HEK293 (cell line): ENCODE results near the gene CDC42EP1.

ENCODE experiments used
- CTCF ChIA-PET: fragments of 350-600 bp; formaldehyde crosslinking; extraction: SDS; loops from one replicate; lab custom pipeline; 2021; ENCODE audit warnings: antibody characterized with exemption; lab: Yijun Ruan, JAX
- POLR2A ChIA-PET: fragments of 300-600 bp; formaldehyde crosslinking; extraction: SDS; loops from one replicate; lab custom pipeline; 2020; ENCODE audit warnings: antibody characterized with exemption, inconsistent platforms; lab: Yijun Ruan, JAX
- H3K27ac ChIP-seq: fragments of 200-500 bp; sonication (Bioruptor generic); 2 replicates; pipeline ENCODE4 v1.5.1; 2014; ENCODE audit warnings: low read depth, low read length, control low read depth, inconsistent platforms; ENCODE audit errors: extremely low read depth
- H3K36me3 ChIP-seq, 2 experiments: fragments of 200-500 bp in 1 of 2; sonication (Bioruptor generic) in 1 of 2; 1 replicate in 1 of 2; 2 replicates in 1 of 2; pipeline ENCODE4 v1.5.1; 2014 to 2017; ENCODE audit warnings: inconsistent platforms in 2 of 2, low read length in 2 of 2; ENCODE audit not compliant: control insufficient read depth in 2 of 2, insufficient read depth in 1 of 2
- H3K4me1 ChIP-seq: fragments of 200-500 bp; sonication (Bioruptor generic); 2 replicates; pipeline ENCODE4 v1.5.1; 2014; ENCODE audit warnings: mild to moderate bottlenecking, low read length, inconsistent platforms; ENCODE audit not compliant: control insufficient read depth, insufficient read depth
- H3K4me3 ChIP-seq: 2 replicates; pipeline ENCODE4 v1.5.1; 2011; ENCODE audit warnings: low read depth, mild to moderate bottlenecking, control low read depth, low read length, moderate library complexity
- H3K9me3 ChIP-seq: fragments of 200-500 bp; sonication (Bioruptor generic); 2 replicates; pipeline ENCODE4 v1.5.1; 2014; ENCODE audit warnings: low read depth, low read length, inconsistent platforms; ENCODE audit not compliant: control insufficient read depth, insufficient read depth
- ATF2 ChIP-seq: fragments of 450-650 bp; formaldehyde crosslinking; IDR thresholded peaks from 2 replicates; pipeline ENCODE4 v1.5.1; 2016; ENCODE audit warnings: missing biosample characterization, missing genetic modification characterization, low read depth
- GLIS2 ChIP-seq: fragments of 450-650 bp; formaldehyde crosslinking; IDR thresholded peaks from 2 replicates; pipeline ENCODE4 v1.5.1; 2016; ENCODE audit warnings: missing biosample characterization, missing genetic modification characterization
- HIC1 ChIP-seq: fragments of 450-650 bp; formaldehyde crosslinking; IDR thresholded peaks from 2 replicates; pipeline ENCODE4 v1.5.1; 2016; ENCODE audit warnings: missing biosample characterization, missing genetic modification characterization
- HOXD13 ChIP-seq: sonication (generic); formaldehyde crosslinking; IDR thresholded peaks from 2 replicates; pipeline ENCODE4 v1.8.0; 2022; ENCODE audit warnings: missing genetic modification reagents, borderline replicate concordance
- ZBTB20 ChIP-seq: fragments of 450-650 bp; formaldehyde crosslinking; IDR thresholded peaks from 2 replicates; pipeline ENCODE4 v1.5.1; 2016; ENCODE audit warnings: missing biosample characterization, missing genetic modification characterization
- ZBTB8A ChIP-seq: fragments of 450-650 bp; formaldehyde crosslinking; IDR thresholded peaks from 2 replicates; pipeline ENCODE4 v1.5.1; 2016; ENCODE audit warnings: missing biosample characterization, missing genetic modification characterization
- ZFHX2 ChIP-seq: fragments of 450-650 bp; formaldehyde crosslinking; conservative IDR thresholded peaks from 2 replicates; pipeline ENCODE4 v1.5.1; 2016; ENCODE audit warnings: missing biosample characterization, missing genetic modification characterization
- ZFP69B ChIP-seq: fragments of 450-650 bp; formaldehyde crosslinking; IDR thresholded peaks from 2 replicates; pipeline ENCODE4 v1.5.1; 2016; ENCODE audit warnings: missing biosample characterization, missing genetic modification characterization
- ZNF146 ChIP-seq: fragments of 450-650 bp; formaldehyde crosslinking; IDR thresholded peaks from 2 replicates; pipeline ENCODE4 v1.5.1; 2016; ENCODE audit warnings: missing biosample characterization, missing genetic modification characterization
- ZNF155 ChIP-seq: fragments of 450-650 bp; formaldehyde crosslinking; IDR thresholded peaks from 2 replicates; pipeline ENCODE4 v1.5.1; 2016; ENCODE audit warnings: missing biosample characterization, missing genetic modification characterization
- ZNF18 ChIP-seq: fragments of 450-650 bp; formaldehyde crosslinking; IDR thresholded peaks from 2 replicates; pipeline ENCODE4 v1.5.1; 2016; ENCODE audit warnings: missing biosample characterization, missing genetic modification characterization
- ZNF350 ChIP-seq: fragments of 450-650 bp; formaldehyde crosslinking; IDR thresholded peaks from 2 replicates; pipeline ENCODE4 v1.5.0; 2017; ENCODE audit warnings: missing biosample characterization, mild to moderate bottlenecking, missing genetic modification characterization
- ZNF404 ChIP-seq: fragments of 450-650 bp; formaldehyde crosslinking; IDR thresholded peaks from 2 replicates; pipeline ENCODE4 v1.5.1; 2017; ENCODE audit warnings: missing biosample characterization, missing genetic modification characterization
- ZNF560 ChIP-seq: fragments of 450-650 bp; formaldehyde crosslinking; IDR thresholded peaks from 2 replicates; pipeline ENCODE4 v1.5.1; 2017; ENCODE audit warnings: missing biosample characterization, missing genetic modification characterization, borderline replicate concordance
- ZNF623 ChIP-seq: fragments of 450-650 bp; formaldehyde crosslinking; IDR thresholded peaks from 2 replicates; pipeline ENCODE4 v1.5.1; 2016; ENCODE audit warnings: missing biosample characterization, missing genetic modification characterization
- ZNF629 ChIP-seq: fragments of 450-650 bp; formaldehyde crosslinking; IDR thresholded peaks from 2 replicates; pipeline ENCODE4 v1.5.1; 2017; ENCODE audit warnings: missing biosample characterization, missing genetic modification characterization
- ZNF658 ChIP-seq: fragments of 450-650 bp; formaldehyde crosslinking; IDR thresholded peaks from 2 replicates; pipeline ENCODE4; 2016; ENCODE audit warnings: missing biosample characterization, missing genetic modification characterization
- ZNF701 ChIP-seq: fragments of 450-650 bp; formaldehyde crosslinking; IDR thresholded peaks from 2 replicates; pipeline ENCODE4 v1.5.1; 2016; ENCODE audit warnings: missing biosample characterization, missing genetic modification characterization
- ZNF768 ChIP-seq: fragments of 450-650 bp; formaldehyde crosslinking; IDR thresholded peaks from 2 replicates; pipeline ENCODE4 v1.5.1; 2018; ENCODE audit warnings: missing biosample characterization, mild to moderate bottlenecking, missing genetic modification characterization
- ZNF777 ChIP-seq: fragments of 450-650 bp; formaldehyde crosslinking; IDR thresholded peaks from 2 replicates; pipeline ENCODE4 v1.5.1; 2017; ENCODE audit warnings: missing biosample characterization, missing genetic modification characterization, borderline replicate concordance
- ZXDB ChIP-seq: fragments of 450-650 bp; formaldehyde crosslinking; IDR thresholded peaks from 2 replicates; pipeline ENCODE4 v1.5.1; 2016; ENCODE audit warnings: missing biosample characterization, missing genetic modification characterization
- TF ChIP-seq, protein P1 (sequence below): fragments of 450-650 bp; formaldehyde crosslinking; IDR thresholded peaks from 2 replicates; pipeline ENCODE4 v1.5.1; 2016; ENCODE audit warnings: missing biosample characterization, missing genetic modification characterization
- TF ChIP-seq, protein P2 (sequence below): IDR thresholded peaks from 2 replicates; pipeline ENCODE4 v1.6.1; 2011; ENCODE audit warnings: mild to moderate bottlenecking, low read depth, low read length, borderline replicate concordance
- TF ChIP-seq, protein P3 (sequence below): fragments of 450-650 bp; formaldehyde crosslinking; IDR thresholded peaks from 2 replicates; pipeline ENCODE4 v1.5.1; 2017; ENCODE audit warnings: missing biosample characterization, missing genetic modification characterization

The CDC42EP1 gene

DNA sequence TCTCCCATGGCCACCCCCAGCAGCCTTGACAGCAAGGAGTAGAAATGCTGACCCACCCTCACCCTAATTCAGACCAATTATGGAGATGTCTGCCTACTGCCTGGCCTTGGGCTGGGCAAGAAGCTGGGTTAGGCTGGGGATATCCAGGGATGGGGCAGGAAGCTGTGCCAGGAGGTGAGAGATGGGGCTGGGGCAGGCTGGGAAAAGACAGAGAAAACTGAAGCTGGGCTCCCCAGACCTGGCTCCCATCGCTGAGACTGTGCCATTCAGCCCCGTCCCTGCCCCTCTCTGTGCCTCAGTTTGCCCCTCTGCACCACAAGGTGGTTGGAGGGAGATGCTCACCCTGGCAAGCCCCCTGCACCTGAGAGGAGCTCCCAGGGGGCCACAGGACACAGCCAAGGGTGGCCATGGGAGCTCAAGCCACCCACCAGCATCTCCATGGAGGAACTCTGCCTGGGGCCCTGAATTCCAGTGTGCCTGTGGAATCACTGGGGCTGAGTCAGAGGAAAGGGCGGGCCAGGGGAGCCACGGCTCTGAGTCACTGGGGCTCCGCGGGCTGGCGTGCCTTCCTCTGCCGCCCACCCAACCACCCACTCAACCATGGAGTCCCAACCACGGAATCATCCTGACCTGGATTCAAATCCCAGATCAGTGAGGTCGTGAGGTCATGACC is 35.1 kb upstream of the CDC42EP1 start (continued):
- TF ChIP-seq, protein P1, sequence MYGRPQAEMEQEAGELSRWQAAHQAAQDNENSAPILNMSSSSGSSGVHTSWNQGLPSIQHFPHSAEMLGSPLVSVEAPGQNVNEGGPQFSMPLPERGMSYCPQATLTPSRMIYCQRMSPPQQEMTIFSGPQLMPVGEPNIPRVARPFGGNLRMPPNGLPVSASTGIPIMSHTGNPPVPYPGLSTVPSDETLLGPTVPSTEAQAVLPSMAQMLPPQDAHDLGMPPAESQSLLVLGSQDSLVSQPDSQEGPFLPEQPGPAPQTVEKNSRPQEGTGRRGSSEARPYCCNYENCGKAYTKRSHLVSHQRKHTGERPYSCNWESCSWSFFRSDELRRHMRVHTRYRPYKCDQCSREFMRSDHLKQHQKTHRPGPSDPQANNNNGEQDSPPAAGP (tag by site-specific recombination): peak; percentile 91
- TF ChIP-seq ATF2: no peak
- TF ChIP-seq ZBTB8A (tag by site-specific recombination): 0 out of 2 replicates have a peak, but pooled peaks have one; percentile 13
- TF ChIP-seq ZFHX2: peak; percentile 98
- TF ChIP-seq ZNF623 (tag by site-specific recombination): no peak
- TF ChIP-seq HOXD13 (CRISPR knock-in tag): no peak
- no peak for TF ChIP-seq ZNF658 (tag by site-specific recombination)
- 0 out of 2 replicates have a peak, but pooled peaks have one; percentile 31 for TF ChIP-seq ZNF629
- TF ChIP-seq ZNF701 (tag by site-specific recombination): no peak
- TF ChIP-seq ZBTB20 (tag by site-specific recombination): peak; percentile 62
- TF ChIP-seq ZFP69B (tag by site-specific recombination): no peak

DNA sequence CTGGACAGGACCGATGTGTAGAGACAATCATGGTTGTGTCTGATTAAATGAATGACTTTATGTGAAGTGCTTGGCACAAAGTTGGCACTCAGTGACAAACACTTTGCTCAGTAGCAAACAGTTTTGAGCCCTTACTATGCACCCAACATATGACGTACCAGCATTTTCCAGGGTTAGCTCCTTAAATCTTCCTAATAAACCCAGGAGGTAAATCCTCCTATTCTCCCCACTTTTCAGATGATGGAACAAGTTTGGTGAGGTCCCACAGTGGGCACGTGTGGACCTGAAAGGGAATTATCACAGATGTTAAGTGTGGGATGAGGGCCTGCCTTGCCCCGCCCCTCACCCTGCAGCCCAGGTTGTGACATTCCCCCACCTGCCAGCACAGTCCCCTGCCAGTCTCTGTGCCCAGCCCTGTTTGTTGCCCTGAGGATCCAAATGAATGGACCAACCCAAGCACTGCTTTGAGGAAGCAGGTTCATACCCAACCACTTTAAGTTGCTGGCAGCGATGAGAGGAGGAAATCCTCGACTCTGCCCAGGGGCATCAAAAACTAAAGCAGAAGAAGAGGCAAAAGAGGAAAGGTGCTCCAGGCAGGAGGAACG is 34.4 kb upstream of the CDC42EP1 start:
- H3K36me3 ChIP-seq: no peaks in the 10 kb centered on the region
- TF ChIP-seq ZNF155: no peak
- TF ChIP-seq HIC1 (tag by site-specific recombination): 0 out of 2 replicates have a peak, but pooled peaks have one; percentile 1
- no peak for TF ChIP-seq ZXDB (tag by site-specific recombination)
- POLR2A ChIA-PET: interaction anchor here (0.5 kb wide), 1 partner anchor 975 kb away, joined by 4 read pairs; no protein-coding TSS in a partner anchor
- no peaks in the 10 kb centered on the region for H3K9me3 ChIP-seq
- H3K4me3 ChIP-seq: no peak overlapping the region
- no peaks in the 10 kb centered on the region for H3K4me1 ChIP-seq
- CTCF ChIA-PET: interaction anchor here (0.8 to 1.3 kb wide), 2 partner anchors 13 to 54 kb away, joined by 3 read pairs; no protein-coding TSS in a partner anchor
- no peak overlapping the region for H3K27ac ChIP-seq

DNA sequence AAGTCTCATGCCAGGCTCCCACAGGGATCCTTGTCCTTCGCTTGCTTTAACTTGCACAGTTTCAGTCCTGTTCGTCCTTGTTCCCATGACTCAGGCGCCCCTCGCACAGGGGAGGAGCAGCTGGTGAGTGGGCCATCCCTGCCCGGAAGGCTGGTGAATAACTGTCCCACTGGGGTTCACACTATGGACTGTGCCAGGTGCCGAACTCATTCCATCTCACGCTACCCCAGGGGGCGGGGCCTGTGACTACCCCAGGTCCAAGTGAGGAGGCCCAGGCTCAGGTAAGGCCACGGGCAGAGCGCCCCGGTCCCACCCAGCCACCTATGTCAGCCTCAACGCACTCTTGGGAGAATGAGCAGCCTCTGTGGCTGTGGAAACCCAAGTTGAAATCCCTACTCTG is 33.9 kb upstream of the CDC42EP1 start:
- H3K9me3 ChIP-seq: no peaks in the 10 kb centered on the region
- no peaks in the 10 kb centered on the region for H3K36me3 ChIP-seq
- no peak overlapping the region for H3K27ac ChIP-seq
- no peaks in the 10 kb centered on the region for H3K4me1 ChIP-seq
- H3K4me3 ChIP-seq: no peak overlapping the region
- POLR2A ChIA-PET: no interaction called here
- CTCF ChIA-PET: interaction anchor here (0.6 to 1.3 kb wide), 2 partner anchors 12 to 121 kb away, joined by 3 read pairs; no protein-coding TSS in a partner anchor
- no peak for TF ChIP-seq GLIS2 (tag by site-specific recombination)
- TF ChIP-seq, protein P2, sequence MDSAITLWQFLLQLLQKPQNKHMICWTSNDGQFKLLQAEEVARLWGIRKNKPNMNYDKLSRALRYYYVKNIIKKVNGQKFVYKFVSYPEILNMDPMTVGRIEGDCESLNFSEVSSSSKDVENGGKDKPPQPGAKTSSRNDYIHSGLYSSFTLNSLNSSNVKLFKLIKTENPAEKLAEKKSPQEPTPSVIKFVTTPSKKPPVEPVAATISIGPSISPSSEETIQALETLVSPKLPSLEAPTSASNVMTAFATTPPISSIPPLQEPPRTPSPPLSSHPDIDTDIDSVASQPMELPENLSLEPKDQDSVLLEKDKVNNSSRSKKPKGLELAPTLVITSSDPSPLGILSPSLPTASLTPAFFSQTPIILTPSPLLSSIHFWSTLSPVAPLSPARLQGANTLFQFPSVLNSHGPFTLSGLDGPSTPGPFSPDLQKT: no peak
- TF ChIP-seq ZNF18 (tag by site-specific recombination): no peak
- no peak for TF ChIP-seq ZNF404
- TF ChIP-seq ZNF768: no peak
- TF ChIP-seq ZNF560 (tag by site-specific recombination): no peak
- TF ChIP-seq, protein P3, sequence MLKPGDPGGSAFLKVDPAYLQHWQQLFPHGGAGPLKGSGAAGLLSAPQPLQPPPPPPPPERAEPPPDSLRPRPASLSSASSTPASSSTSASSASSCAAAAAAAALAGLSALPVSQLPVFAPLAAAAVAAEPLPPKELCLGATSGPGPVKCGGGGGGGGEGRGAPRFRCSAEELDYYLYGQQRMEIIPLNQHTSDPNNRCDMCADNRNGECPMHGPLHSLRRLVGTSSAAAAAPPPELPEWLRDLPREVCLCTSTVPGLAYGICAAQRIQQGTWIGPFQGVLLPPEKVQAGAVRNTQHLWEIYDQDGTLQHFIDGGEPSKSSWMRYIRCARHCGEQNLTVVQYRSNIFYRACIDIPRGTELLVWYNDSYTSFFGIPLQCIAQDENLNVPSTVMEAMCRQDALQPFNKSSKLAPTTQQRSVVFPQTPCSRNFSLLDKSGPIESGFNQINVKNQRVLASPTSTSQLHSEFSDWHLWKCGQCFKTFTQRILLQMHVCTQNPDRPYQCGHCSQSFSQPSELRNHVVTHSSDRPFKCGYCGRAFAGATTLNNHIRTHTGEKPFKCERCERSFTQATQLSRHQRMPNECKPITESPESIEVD (tag by site-specific recombination): no peak
- TF ChIP-seq ZNF146 (tag by site-specific recombination): no peak
- TF ChIP-seq ZNF777 (tag by site-specific recombination): no peak
- no peak for TF ChIP-seq ZNF350 (tag by site-specific recombination)
